Measurements from ENCODE around the gene CLDN19.

Gene CLDN19

GRCh38 chr1:42739753-42740700, at the start of gene CLDN19:
Gene CLDN19, minus strand, starts transcription at chr1:42740236. Its CDS starts 173 bp downstream, at chr1:42740063.
- Histone ChIP-seq H3K36me3 (ENCODE audit: insufficient read depth, low read length) (no peaks in the 10 kb centered on the region), H3K27ac (ENCODE audit: low read depth, low read length) (no peak within 1 kb of the TSS), H3K9ac (ENCODE audit: low read length) (no peak within 1 kb of the TSS), H3K27me3 (ENCODE audit: control insufficient read depth in 1 of 2, insufficient read depth in 2 of 2, low read length in 2 of 2) (no peaks in the 10 kb centered on the region), H3K9me3 (ENCODE audit: low read length) (no peaks in the 10 kb centered on the region), H3K4me3 (ENCODE audit: low read depth in 1 of 2, low read length in 2 of 2) (no peak within 1 kb of the TSS), H3K4me1 (ENCODE audit: insufficient read depth, low read length) (no peaks in the 10 kb centered on the region)

- H3K36me3 ChIP-seq (ENCODE audit: insufficient read depth, low read length) = no peaks in the 10 kb centered on the region
- no peaks in the 10 kb centered on the region for H3K27me3 ChIP-seq (ENCODE audit: control insufficient read depth in 1 of 2, insufficient read depth in 2 of 2, low read length in 2 of 2)
- H3K27ac ChIP-seq (ENCODE audit: low read depth, low read length) = no peak overlapping the region
- no peak overlapping the region for H3K9ac ChIP-seq (ENCODE audit: low read length)
- no peaks in the 10 kb centered on the region for H3K9me3 ChIP-seq (ENCODE audit: low read length)
- H3K4me1 ChIP-seq (ENCODE audit: insufficient read depth, low read length) = no peaks in the 10 kb centered on the region
- no peak overlapping the region for H3K4me3 ChIP-seq (ENCODE audit: low read depth in 1 of 2, low read length in 2 of 2)
Observed at GRCh38 chr1:42788021-42788420, 48.0 kb upstream of the CLDN19 start.

GRCh38 chr1:42786097-42786496, 46.1 kb upstream of the CLDN19 start:
- Histone ChIP-seq H3K9me3 (ENCODE audit: low read length) (no peaks in the 10 kb centered on the region), H3K4me3 (ENCODE audit: low read depth in 1 of 2, low read length in 2 of 2) (no peak overlapping the region), H3K27me3 (ENCODE audit: control insufficient read depth in 1 of 2, insufficient read depth in 2 of 2, low read length in 2 of 2) (no peaks in the 10 kb centered on the region), H3K27ac (ENCODE audit: low read depth, low read length) (no peak overlapping the region), H3K4me1 (ENCODE audit: insufficient read depth, low read length) (no peaks in the 10 kb centered on the region), H3K36me3 (ENCODE audit: insufficient read depth, low read length) (peaks cover under 1% of the 10 kb centered on the region), H3K9ac (ENCODE audit: low read length) (no peak overlapping the region)

- H3K9ac ChIP-seq (ENCODE audit: low read length) = no peak within 1 kb of the TSS
- H3K27ac ChIP-seq (ENCODE audit: low read depth, low read length) = no peak within 1 kb of the TSS
- H3K9me3 ChIP-seq (ENCODE audit: low read length) = no peaks in the 10 kb centered on the region
- H3K27me3 ChIP-seq (ENCODE audit: control insufficient read depth in 1 of 2, insufficient read depth in 2 of 2, low read length in 2 of 2) = no peaks in the 10 kb centered on the region
- H3K4me1 ChIP-seq (ENCODE audit: insufficient read depth, low read length) = no peaks in the 10 kb centered on the region
- peaks cover 10% of the 10 kb centered on the region for H3K36me3 ChIP-seq (ENCODE audit: insufficient read depth, low read length)
- H3K4me3 ChIP-seq (ENCODE audit: low read depth in 1 of 2, low read length in 2 of 2) = peak within 1 kb of the TSS; percentile 22 to 59
Observed at GRCh38 chr1:42784946-42785693, 45.1 kb upstream of the CLDN19 start, which contains the start of gene TMEM269. Gene TMEM269, plus strand, starts transcription at chr1:42784991. Its CDS starts 4,903 bp downstream, at chr1:42789894.

GRCh38 chr1:42784547-42784945, 44.5 kb upstream of the CLDN19 start:
- Histone ChIP-seq H3K27ac (ENCODE audit: low read depth, low read length) (no peak overlapping the region), H3K9ac (ENCODE audit: low read length) (no peak overlapping the region), H3K4me1 (ENCODE audit: insufficient read depth, low read length) (no peaks in the 10 kb centered on the region), H3K9me3 (ENCODE audit: low read length) (no peaks in the 10 kb centered on the region), H3K27me3 (ENCODE audit: control insufficient read depth in 1 of 2, insufficient read depth in 2 of 2, low read length in 2 of 2) (no peaks in the 10 kb centered on the region), H3K36me3 (ENCODE audit: insufficient read depth, low read length) (peaks cover 10% of the 10 kb centered on the region), H3K4me3 (ENCODE audit: low read depth in 1 of 2, low read length in 2 of 2) (peak overlapping the region; percentile 22 to 59)

- H3K9me3 ChIP-seq (ENCODE audit: low read length) = no peaks in the 10 kb centered on the region
- H3K36me3 ChIP-seq (ENCODE audit: insufficient read depth, low read length) = peaks cover 12% of the 10 kb centered on the region
- H3K4me3 ChIP-seq (ENCODE audit: low read depth in 1 of 2, low read length in 2 of 2) = no peak overlapping the region
Observed at GRCh38 chr1:42783092-42783491, 43.1 kb upstream of the CLDN19 start.

GRCh38 chr1:42780176-42780575, 40.1 kb upstream of the CLDN19 start:
- H3K36me3 ChIP-seq (ENCODE audit: insufficient read depth, low read length) = peaks cover 40% of the 10 kb centered on the region
- no peaks in the 10 kb centered on the region for H3K9me3 ChIP-seq (ENCODE audit: low read length)
- no peak overlapping the region for H3K27ac ChIP-seq (ENCODE audit: low read depth, low read length)
- no peak overlapping the region for H3K4me3 ChIP-seq (ENCODE audit: low read depth in 1 of 2, low read length in 2 of 2)
- H3K27me3 ChIP-seq (ENCODE audit: control insufficient read depth in 1 of 2, insufficient read depth in 2 of 2, low read length in 2 of 2) = no peaks in the 10 kb centered on the region
- H3K4me1 ChIP-seq (ENCODE audit: insufficient read depth, low read length) = no peaks in the 10 kb centered on the region
- no peak overlapping the region for H3K9ac ChIP-seq (ENCODE audit: low read length)

More at GRCh38 chr1:42783092-42783491, 43.1 kb upstream of the CLDN19 start:
- Histone ChIP-seq H3K4me1 (ENCODE audit: insufficient read depth, low read length) (no peaks in the 10 kb centered on the region), H3K27ac (ENCODE audit: low read depth, low read length) (no peak overlapping the region), H3K27me3 (ENCODE audit: control insufficient read depth in 1 of 2, insufficient read depth in 2 of 2, low read length in 2 of 2) (no peaks in the 10 kb centered on the region), H3K9ac (ENCODE audit: low read length) (no peak overlapping the region)

- Histone ChIP-seq H3K27ac (ENCODE audit: low read depth, low read length) (no peak overlapping the region), H3K9ac (ENCODE audit: low read length) (no peak overlapping the region), H3K27me3 (ENCODE audit: control insufficient read depth in 1 of 2, insufficient read depth in 2 of 2, low read length in 2 of 2) (no peaks in the 10 kb centered on the region), H3K4me3 (ENCODE audit: low read depth in 1 of 2, low read length in 2 of 2) (no peak overlapping the region), H3K36me3 (ENCODE audit: insufficient read depth, low read length) (peaks cover 44% of the 10 kb centered on the region), H3K9me3 (ENCODE audit: low read length) (no peaks in the 10 kb centered on the region), H3K4me1 (ENCODE audit: insufficient read depth, low read length) (no peaks in the 10 kb centered on the region)
Observed at GRCh38 chr1:42779725-42780124, 39.7 kb upstream of the CLDN19 start.

GRCh38 chr1:42777852-42778251, 37.8 kb upstream of the CLDN19 start:
- Histone ChIP-seq H3K4me1 (ENCODE audit: insufficient read depth, low read length) (no peaks in the 10 kb centered on the region), H3K9ac (ENCODE audit: low read length) (no peak overlapping the region), H3K36me3 (ENCODE audit: insufficient read depth, low read length) (peaks cover 60% of the 10 kb centered on the region), H3K27me3 (ENCODE audit: control insufficient read depth in 1 of 2, insufficient read depth in 2 of 2, low read length in 2 of 2) (no peaks in the 10 kb centered on the region), H3K9me3 (ENCODE audit: low read length) (no peaks in the 10 kb centered on the region), H3K27ac (ENCODE audit: low read depth, low read length) (no peak overlapping the region), H3K4me3 (ENCODE audit: low read depth in 1 of 2, low read length in 2 of 2) (no peak overlapping the region)

- Histone ChIP-seq H3K27ac (ENCODE audit: low read depth, low read length) (no peak overlapping the region), H3K36me3 (ENCODE audit: insufficient read depth, low read length) (peaks cover 60% of the 10 kb centered on the region), H3K27me3 (ENCODE audit: control insufficient read depth in 1 of 2, insufficient read depth in 2 of 2, low read length in 2 of 2) (no peaks in the 10 kb centered on the region), H3K9ac (ENCODE audit: low read length) (no peak overlapping the region), H3K9me3 (ENCODE audit: low read length) (no peaks in the 10 kb centered on the region), H3K4me3 (ENCODE audit: low read depth in 1 of 2, low read length in 2 of 2) (no peak overlapping the region), H3K4me1 (ENCODE audit: insufficient read depth, low read length) (no peaks in the 10 kb centered on the region)
Observed at GRCh38 chr1:42776502-42776901, 36.5 kb upstream of the CLDN19 start.

GRCh38 chr1:42774928-42775526, 35.0 kb upstream of the CLDN19 start:
- Histone ChIP-seq H3K36me3 (ENCODE audit: insufficient read depth, low read length) (peaks cover 50% of the 10 kb centered on the region), H3K9ac (ENCODE audit: low read length) (no peak overlapping the region), H3K4me3 (ENCODE audit: low read depth in 1 of 2, low read length in 2 of 2) (no peak overlapping the region), H3K27me3 (ENCODE audit: control insufficient read depth in 1 of 2, insufficient read depth in 2 of 2, low read length in 2 of 2) (no peaks in the 10 kb centered on the region), H3K27ac (ENCODE audit: low read depth, low read length) (no peak overlapping the region), H3K4me1 (ENCODE audit: insufficient read depth, low read length) (no peaks in the 10 kb centered on the region), H3K9me3 (ENCODE audit: low read length) (no peaks in the 10 kb centered on the region)
